Astrocyte (in vitro differentiated cells and primary cell): Measurements from ENCODE around the gene ADCYAP1R1. TPM values are rescaled to one million over a fixed set of nuclear protein-coding genes. Genes with fewer than 3 reads are reported as not detected.

ENCODE experiments used
- DNase-seq: peaks from one replicate; pipeline ENCODE4 v3.0.0-alpha.2; 2010; ENCODE audit warnings: low read depth
- FAIRE-seq: peaks from 2 replicates; lab custom pipeline; 2011; peaks lifted over from hg19 to GRCh38; lab: Jason Lieb, UNC
- H2AFZ ChIP-seq: 2 replicates; pipeline ENCODE4 v1.6.0; 2012; ENCODE audit warnings: low read depth, low read length, inconsistent platforms
- H3K27ac ChIP-seq: 2 replicates; pipeline ENCODE4 v1.5.1; 2011; ENCODE audit warnings: low read depth, low read length, inconsistent platforms
- H3K27me3 ChIP-seq: 2 replicates; pipeline ENCODE4 v1.6.0; 2011; ENCODE audit warnings: low read length, inconsistent platforms; ENCODE audit not compliant: insufficient read depth
- H3K36me3 ChIP-seq: 2 replicates; pipeline ENCODE4 v1.5.1; 2011; ENCODE audit warnings: low read length, inconsistent platforms; ENCODE audit not compliant: insufficient read depth
- H3K4me1 ChIP-seq: 2 replicates; pipeline ENCODE4 v1.5.1; 2011; ENCODE audit warnings: low read length, inconsistent platforms; ENCODE audit not compliant: insufficient read depth
- H3K4me2 ChIP-seq: 2 replicates; pipeline ENCODE4 v1.6.0; 2012; ENCODE audit warnings: low read length, inconsistent platforms
- H3K4me3 ChIP-seq: 2 replicates; pipeline ENCODE4 v1.5.1; 2011; ENCODE audit warnings: low read depth, mild to moderate bottlenecking, low read length, inconsistent platforms; ENCODE audit not compliant: insufficient read depth
- H3K79me2 ChIP-seq: 2 replicates; pipeline ENCODE4 v1.6.0; 2012; ENCODE audit warnings: mild to moderate bottlenecking, low read length, inconsistent platforms; ENCODE audit not compliant: insufficient read depth
- H3K9ac ChIP-seq: 2 replicates; pipeline ENCODE4 v1.6.0; 2012; ENCODE audit warnings: mild to moderate bottlenecking, low read length, inconsistent platforms
- H3K9me3 ChIP-seq: 2 replicates; pipeline ENCODE4 v1.5.1; 2012; ENCODE audit warnings: low read depth, mild to moderate bottlenecking, low read length, inconsistent platforms; ENCODE audit not compliant: insufficient read depth
- H4K20me1 ChIP-seq: 2 replicates; pipeline ENCODE4 v1.6.0; 2012; ENCODE audit warnings: low read length, inconsistent platforms; ENCODE audit not compliant: insufficient read depth
- H3K27ac Mint-ChIP-seq: one replicate; pipeline ENCODE4 v1.8.0; 2021; ENCODE audit warnings: mild to moderate bottlenecking, mixed read lengths; ENCODE audit not compliant: unreplicated experiment
- H3K27me3 Mint-ChIP-seq: one replicate; pipeline ENCODE4 v1.8.0; 2021; ENCODE audit warnings: low read depth, mixed read lengths; ENCODE audit not compliant: unreplicated experiment
- H3K36me3 Mint-ChIP-seq: one replicate; pipeline ENCODE4 v1.8.0; 2021; ENCODE audit warnings: low read depth, mixed read lengths; ENCODE audit not compliant: unreplicated experiment
- H3K4me1 Mint-ChIP-seq: one replicate; pipeline ENCODE4 v1.8.0; 2021; ENCODE audit warnings: low read depth, mixed read lengths; ENCODE audit not compliant: unreplicated experiment
- H3K4me3 Mint-ChIP-seq: one replicate; pipeline ENCODE4 v1.8.0; 2021; ENCODE audit warnings: mild to moderate bottlenecking, moderate library complexity, mixed read lengths; ENCODE audit not compliant: unreplicated experiment
- H3K9me3 Mint-ChIP-seq: one replicate; pipeline ENCODE4 v1.8.0; 2021; ENCODE audit warnings: mild to moderate bottlenecking, mixed read lengths; ENCODE audit not compliant: unreplicated experiment
- EZH2 ChIP-seq: IDR thresholded peaks from 2 replicates; pipeline ENCODE4 v1.6.1; 2012; ENCODE audit warnings: mild to moderate bottlenecking, low read length, inconsistent platforms; ENCODE audit not compliant: insufficient read depth
- total RNA-seq: library from RNA; stranded (reverse); gene quantifications from 2 replicates; pipeline ENCODE4 v1.2.1, GENCODE V29; 2021
- TF ChIP-seq, protein P1 (sequence below): IDR thresholded peaks from 2 replicates; pipeline ENCODE4 v1.5.1; 2011; ENCODE audit warnings: low read depth, mild to moderate bottlenecking, inconsistent platforms, low read length, moderate library complexity; ENCODE audit not compliant: insufficient read depth

ADCYAP1R1 gene
- total RNA-seq, 1 donor from 2014 or later: 0.05 TPM

DNA sequence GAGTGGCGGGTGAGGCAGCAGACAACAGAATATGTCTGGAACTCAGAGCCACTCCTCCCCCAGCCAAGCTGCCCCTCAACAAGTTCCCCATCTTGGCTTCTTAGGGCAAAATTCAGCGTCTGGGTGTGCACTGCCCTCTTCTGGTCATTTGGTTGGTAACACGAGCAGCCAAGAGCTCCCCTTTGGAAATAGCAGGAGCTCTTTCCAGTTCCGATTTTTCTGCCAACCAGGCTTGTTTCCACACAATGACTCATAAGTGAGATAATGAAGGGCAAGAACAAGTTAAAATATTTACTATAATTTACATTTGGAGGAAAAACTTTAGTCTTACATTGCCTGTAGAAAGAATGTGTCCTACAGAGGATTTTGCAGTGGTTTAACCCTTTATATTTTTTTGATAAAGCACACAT, 70.5 kb downstream of the ADCYAP1R1 start:
- H3K9me3 Mint-ChIP-seq: no peaks in the 10 kb centered on the region
- H3K27me3 Mint-ChIP-seq: peaks cover 14% of the 10 kb centered on the region
- Histone ChIP-seq H3K27me3 (peaks cover 12% of the 10 kb centered on the region), H2AFZ (no peak overlapping the region), H3K36me3 (no peaks in the 10 kb centered on the region), H3K9ac (no peak overlapping the region), H3K4me2 (no peak overlapping the region), H3K4me3 (no peak overlapping the region), H3K27ac (no peak overlapping the region), H3K9me3 (no peaks in the 10 kb centered on the region), H3K79me2 (no peaks in the 10 kb centered on the region), H4K20me1 (no peaks in the 10 kb centered on the region), H3K4me1 (no peaks in the 10 kb centered on the region)
- H3K4me3 Mint-ChIP-seq: no peak overlapping the region
- FAIRE-seq: peak; percentile 26
- no peak overlapping the region for H3K27ac Mint-ChIP-seq
- DNase-seq: peak; percentile 69
- TF ChIP-seq, protein P1, sequence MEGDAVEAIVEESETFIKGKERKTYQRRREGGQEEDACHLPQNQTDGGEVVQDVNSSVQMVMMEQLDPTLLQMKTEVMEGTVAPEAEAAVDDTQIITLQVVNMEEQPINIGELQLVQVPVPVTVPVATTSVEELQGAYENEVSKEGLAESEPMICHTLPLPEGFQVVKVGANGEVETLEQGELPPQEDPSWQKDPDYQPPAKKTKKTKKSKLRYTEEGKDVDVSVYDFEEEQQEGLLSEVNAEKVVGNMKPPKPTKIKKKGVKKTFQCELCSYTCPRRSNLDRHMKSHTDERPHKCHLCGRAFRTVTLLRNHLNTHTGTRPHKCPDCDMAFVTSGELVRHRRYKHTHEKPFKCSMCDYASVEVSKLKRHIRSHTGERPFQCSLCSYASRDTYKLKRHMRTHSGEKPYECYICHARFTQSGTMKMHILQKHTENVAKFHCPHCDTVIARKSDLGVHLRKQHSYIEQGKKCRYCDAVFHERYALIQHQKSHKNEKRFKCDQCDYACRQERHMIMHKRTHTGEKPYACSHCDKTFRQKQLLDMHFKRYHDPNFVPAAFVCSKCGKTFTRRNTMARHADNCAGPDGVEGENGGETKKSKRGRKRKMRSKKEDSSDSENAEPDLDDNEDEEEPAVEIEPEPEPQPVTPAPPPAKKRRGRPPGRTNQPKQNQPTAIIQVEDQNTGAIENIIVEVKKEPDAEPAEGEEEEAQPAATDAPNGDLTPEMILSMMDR: peak; percentile 85
- TF ChIP-seq EZH2: no peak
- H3K36me3 Mint-ChIP-seq: no peaks in the 10 kb centered on the region
- peaks cover 4% of the 10 kb centered on the region for H3K4me1 Mint-ChIP-seq

DNA sequence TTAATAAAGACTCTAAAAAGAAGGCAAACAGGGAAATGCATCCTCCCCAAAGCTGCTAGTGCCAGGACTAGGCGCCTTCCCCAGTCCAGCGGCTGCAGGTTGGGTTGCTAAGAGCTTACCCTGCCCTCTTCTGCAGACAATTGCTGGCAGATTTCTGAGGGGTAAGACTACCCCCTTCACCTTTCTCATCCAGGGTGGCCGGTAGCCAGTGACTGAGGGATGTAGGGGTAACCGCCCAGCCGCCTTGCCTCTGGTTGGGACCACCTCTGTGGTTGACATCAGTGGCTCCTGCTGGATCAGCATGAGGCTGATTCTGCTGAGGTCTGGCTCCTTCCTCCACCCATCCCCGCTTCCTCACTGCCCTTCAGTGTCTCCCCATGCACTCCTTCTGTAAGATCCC, 71.2 kb downstream of the ADCYAP1R1 start:
- H3K9ac ChIP-seq: no peak overlapping the region
- no peaks in the 10 kb centered on the region for H3K9me3 ChIP-seq
- TF ChIP-seq, protein P1: no peak
- TF ChIP-seq EZH2: no peak
- FAIRE-seq: no peak
- H3K36me3 ChIP-seq: no peaks in the 10 kb centered on the region
- no peaks in the 10 kb centered on the region for H4K20me1 ChIP-seq
- no peak for DNase-seq
- no peaks in the 10 kb centered on the region for H3K79me2 ChIP-seq
- no peaks in the 10 kb centered on the region for H3K4me1 ChIP-seq
- H3K4me1 Mint-ChIP-seq: peaks cover 4% of the 10 kb centered on the region
- H3K27me3 ChIP-seq: peaks cover 12% of the 10 kb centered on the region
- H3K27me3 Mint-ChIP-seq: peaks cover 14% of the 10 kb centered on the region
- no peak overlapping the region for H3K4me3 ChIP-seq
- H2AFZ ChIP-seq: no peak overlapping the region
- H3K9me3 Mint-ChIP-seq: no peaks in the 10 kb centered on the region
- no peaks in the 10 kb centered on the region for H3K36me3 Mint-ChIP-seq
- H3K27ac Mint-ChIP-seq: no peak overlapping the region
- no peak overlapping the region for H3K27ac ChIP-seq
- H3K4me3 Mint-ChIP-seq: no peak overlapping the region
- H3K4me2 ChIP-seq: no peak overlapping the region

DNA sequence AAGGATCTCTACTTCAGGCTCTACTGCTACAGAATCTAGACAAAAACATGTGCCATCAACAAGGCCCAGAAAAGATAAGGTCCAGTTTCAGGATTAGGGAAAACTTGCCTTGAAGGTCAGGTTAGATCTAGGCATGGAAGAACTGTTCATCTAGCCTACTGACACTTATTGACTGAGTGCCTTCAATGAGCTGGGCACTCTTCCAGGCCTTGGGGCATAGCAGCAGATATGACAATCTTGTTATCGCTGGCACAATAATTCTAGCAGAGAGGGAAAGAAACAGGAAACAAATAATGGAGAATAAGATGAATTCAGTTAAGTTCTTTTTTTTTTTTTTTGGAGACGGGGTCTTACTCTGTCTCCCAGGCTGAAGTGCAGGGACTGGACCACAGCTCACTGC, 71.6 kb downstream of the ADCYAP1R1 start:
- no peaks in the 10 kb centered on the region for H3K9me3 ChIP-seq
- Mint-ChIP-seq H3K36me3 (no peaks in the 10 kb centered on the region), H3K27ac (no peak overlapping the region), H3K27me3 (peaks cover 14% of the 10 kb centered on the region), H3K9me3 (no peaks in the 10 kb centered on the region), H3K4me3 (no peak overlapping the region), H3K4me1 (peaks cover 4% of the 10 kb centered on the region)
- H3K9ac ChIP-seq: no peak overlapping the region
- no peak overlapping the region for H2AFZ ChIP-seq
- no peaks in the 10 kb centered on the region for H4K20me1 ChIP-seq
- H3K4me3 ChIP-seq: no peak overlapping the region
- H3K79me2 ChIP-seq: no peaks in the 10 kb centered on the region
- H3K4me2 ChIP-seq: no peak overlapping the region
- no peaks in the 10 kb centered on the region for H3K36me3 ChIP-seq
- TF ChIP-seq EZH2: no peak
- TF ChIP-seq, protein P1: no peak
- DNase-seq (no peak), FAIRE-seq (no peak)
- peaks cover 12% of the 10 kb centered on the region for H3K27me3 ChIP-seq
- H3K27ac ChIP-seq: no peak overlapping the region
- H3K4me1 ChIP-seq: no peaks in the 10 kb centered on the region
